Suppressor macrophage (primary cell): Measurements from ENCODE around the gene NUMA1.
A peak's percentile ranks its signal among the peaks of the same experiment; 100 is the strongest.

Experiments
- DNase-seq, 4 experiments: peaks; one replicate each; pipeline ENCODE4 v3.0.0-alpha.2; 2020 to 2022
- total RNA-seq, 17 experiments: gene quantifications; one replicate each; lab custom pipeline; 2026; ENCODE audit warnings: mixed read lengths in 6 of 17, inconsistent platforms in 3 of 17; lab: John Stamatoyannopoulos, UW

The NUMA1 gene
- total RNA-seq = 127 to 368 (median 260) reads per million in 17 experiments

- DNase-seq = peak; percentile 100
Observed at GRCh38 chr11:72080326-72081183, at the start of gene NUMA1, which contains the start of gene LRRC51. NUMA1 (minus strand) TSS chr11:72080542; CDS start chr11:72035943, 44,599 bp downstream. LRRC51 (plus strand) TSS chr11:72080850; CDS start chr11:72089084, 8,234 bp downstream.

- DNase-seq = no peak
Observed at GRCh38 chr11:72129381-72129780, 49.0 kb upstream of the NUMA1 start.

- DNase-seq = no peak
Observed at GRCh38 chr11:72127923-72128322, 47.6 kb upstream of the NUMA1 start.

- DNase-seq = no peak
Observed at GRCh38 chr11:72125956-72126355, 45.6 kb upstream of the NUMA1 start.

- DNase-seq = no peak
Observed at GRCh38 chr11:72124046-72124445, 43.7 kb upstream of the NUMA1 start.

- DNase-seq = no peak
Observed at GRCh38 chr11:72123117-72123653, 42.8 kb upstream of the NUMA1 start.

- no peak for DNase-seq
Observed at GRCh38 chr11:72122607-72123006, 42.3 kb upstream of the NUMA1 start.

GRCh38 chr11:72120930-72121329 lies 40.6 kb upstream of the NUMA1 start:
- no peak for DNase-seq

GRCh38 chr11:72119198-72119597 lies 38.9 kb upstream of the NUMA1 start:
- DNase-seq = no peak

GRCh38 chr11:72116019-72116755 lies 35.8 kb upstream of the NUMA1 start:
- no peak for DNase-seq

GRCh38 chr11:72114570-72114969 lies 34.2 kb upstream of the NUMA1 start:
- DNase-seq = no peak

GRCh38 chr11:72112978-72113808 lies 32.9 kb upstream of the NUMA1 start:
- no peak for DNase-seq

- peak; percentile 99 to 100 (median 99) for DNase-seq
Observed at GRCh38 chr11:72112143-72112977, 32.0 kb upstream of the NUMA1 start, which contains the start of gene ANAPC15. ANAPC15 (minus strand) TSS chr11:72112695; CDS start chr11:72111276, 1,419 bp downstream.

GRCh38 chr11:72111300-72112142 lies 31.2 kb upstream of the NUMA1 start:
- peak in 1 of 4 experiments; percentile 16 for DNase-seq

- no peak for DNase-seq
Observed at GRCh38 chr11:72105888-72106287, 25.5 kb upstream of the NUMA1 start, which contains the start of gene TOMT. TOMT (plus strand) TSS chr11:72105924; CDS start chr11:72105952, 28 bp downstream.

GRCh38 chr11:72103754-72104167 lies 23.4 kb upstream of the NUMA1 start:
- no peak for DNase-seq

GRCh38 chr11:72102946-72103753 lies 22.8 kb upstream of the NUMA1 start, which contains the start of gene LAMTOR1:
LAMTOR1 (minus strand) TSS chr11:72103297; CDS start chr11:72103224, 73 bp downstream.
- DNase-seq = peak; percentile 99 to 100 (median 100)

- no peak for DNase-seq
Observed at GRCh38 chr11:72102631-72102945, 22.2 kb upstream of the NUMA1 start.

- peak in 3 of 4 experiments; percentile 25 to 43 (median 40) for DNase-seq
Observed at GRCh38 chr11:72102162-72102561, 21.8 kb upstream of the NUMA1 start.
